Hematopoietic multipotent progenitor cell treated with erythropoietin and hydrocortisone succinate and interleukin-3 and kit ligand, for 8 days (in vitro differentiated cells): Measurements from ENCODE around the gene ACSM6.

Experiments used
- DNase-seq: peaks from one replicate; pipeline ENCODE4 v3.0.0-alpha.2; 2015

Gene ACSM6

DNA sequence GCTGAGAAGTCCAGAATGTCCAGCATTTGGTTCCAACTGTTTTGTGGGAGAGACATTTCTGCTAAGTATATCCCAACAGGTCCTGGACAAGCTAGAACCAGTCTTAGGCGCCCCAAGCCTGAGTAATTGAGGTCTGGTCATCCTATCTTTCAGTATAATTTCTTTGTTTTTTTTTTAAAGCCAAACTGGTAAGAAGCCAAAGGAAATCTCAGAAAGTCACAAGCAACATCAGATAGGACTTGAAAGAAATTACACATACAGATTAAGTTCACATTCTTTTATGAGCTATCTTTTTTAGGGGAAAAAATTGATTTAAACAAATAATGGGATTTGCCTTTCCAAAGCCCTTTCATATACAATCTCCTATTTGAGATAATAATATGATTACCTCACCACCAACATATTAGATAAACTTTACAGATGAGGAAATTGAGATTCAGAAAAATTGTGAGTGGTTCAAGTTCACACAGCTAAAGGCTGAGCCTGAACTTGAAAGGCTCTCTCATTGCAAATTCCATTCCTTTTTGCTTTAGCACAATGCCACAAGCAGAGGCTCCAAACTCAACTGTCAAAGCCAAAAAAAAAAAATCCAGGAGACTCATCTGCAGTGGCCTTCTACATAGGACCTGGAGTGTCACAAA, 81.8 kb downstream of the ACSM6 start:
- DNase-seq, result no peak

DNA sequence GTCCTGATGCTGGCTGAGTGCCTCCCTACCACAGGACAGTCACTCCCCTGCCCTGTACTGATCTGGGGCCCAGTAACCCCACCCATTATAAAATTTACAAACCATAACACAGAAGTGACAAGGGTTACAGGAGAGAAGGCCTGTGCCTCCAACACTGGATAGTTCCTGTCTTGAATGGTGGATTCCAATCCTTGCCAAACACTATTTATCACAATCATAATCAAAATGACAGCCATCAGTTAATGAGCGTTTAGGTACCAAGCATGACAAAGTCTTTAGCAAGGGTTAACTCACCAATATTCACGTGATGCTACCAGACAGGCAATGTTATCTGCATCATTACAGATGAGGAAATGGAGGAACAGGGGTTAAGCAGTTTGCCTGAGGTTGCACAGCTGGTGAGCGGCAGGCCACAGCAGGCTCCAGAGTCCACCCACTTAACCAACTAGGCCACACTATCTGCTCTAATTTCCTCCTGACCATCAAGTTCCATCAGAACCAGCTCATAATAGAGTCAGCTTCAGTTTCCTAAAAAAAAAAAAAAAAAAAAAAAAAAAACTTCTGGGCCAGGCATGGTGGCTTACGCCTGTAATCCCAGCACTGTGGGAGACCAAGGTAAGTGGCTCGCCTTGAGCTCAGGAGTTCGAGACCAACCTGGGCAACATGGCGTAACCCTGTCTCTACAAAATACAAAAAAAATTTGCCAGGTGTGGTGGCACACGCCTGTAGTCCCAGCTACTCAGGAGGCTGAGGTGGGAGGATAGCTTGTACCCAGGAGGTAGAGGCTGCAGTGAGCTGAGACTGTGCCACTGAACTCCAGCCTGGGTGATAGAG, 82.5 kb downstream of the ACSM6 start:
- DNase-seq, result peak; percentile 86

DNA sequence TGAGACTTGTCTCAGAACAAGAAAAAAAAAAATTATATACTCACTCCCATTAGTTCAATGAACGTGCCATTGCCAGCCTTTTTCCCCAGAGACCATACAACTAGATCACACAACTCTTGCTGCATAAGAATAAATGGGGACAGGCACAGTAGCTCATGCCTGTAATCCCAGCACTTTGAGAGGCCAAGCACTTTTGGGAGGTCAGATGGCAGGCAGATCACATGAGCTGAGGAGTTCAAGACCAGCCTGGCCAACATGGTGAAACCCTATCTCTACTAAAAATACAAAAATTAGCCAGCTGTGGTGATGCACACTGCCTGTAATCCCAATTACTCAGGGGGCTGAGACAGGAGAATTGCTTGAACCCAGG, 83.1 kb downstream of the ACSM6 start:
- DNase-seq, result no peak

DNA sequence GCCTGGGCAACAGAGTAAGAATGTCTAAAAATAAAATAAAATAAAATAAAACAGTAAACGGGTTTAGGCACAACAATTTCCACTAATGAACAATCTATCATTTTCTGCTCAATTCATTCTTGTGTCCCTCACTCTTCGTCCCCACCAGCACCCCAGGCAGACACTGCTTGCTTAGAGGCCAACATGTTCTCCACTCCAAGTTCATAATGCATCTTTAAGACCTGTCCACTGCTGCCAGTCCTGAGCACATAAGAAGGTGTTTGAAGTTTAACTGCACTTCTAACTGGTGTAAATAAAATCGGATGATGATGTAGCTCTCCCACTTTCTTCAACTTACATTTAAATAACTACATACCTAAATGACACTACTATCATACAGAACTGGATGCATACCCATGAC, 83.6 kb downstream of the ACSM6 start:
- no peak for DNase-seq
